Neural progenitor cell (in vitro differentiated cells): Measurements from ENCODE around the gene RPF1.

Experiments
- EZH2 ChIP-seq: fragments of 200-600 bp; sonication (generic); IDR thresholded peaks from 2 replicates; pipeline ENCODE4 v1.6.1; 2017; ENCODE audit warnings: antibody characterized with exemption, mild to moderate bottlenecking, moderate library complexity
- TF ChIP-seq, protein P1 (sequence below): fragments of 200-600 bp; sonication (generic); IDR thresholded peaks from 2 replicates; pipeline ENCODE4 v1.5.1; 2017; ENCODE audit warnings: antibody characterized with exemption, mild to moderate bottlenecking

DNA sequence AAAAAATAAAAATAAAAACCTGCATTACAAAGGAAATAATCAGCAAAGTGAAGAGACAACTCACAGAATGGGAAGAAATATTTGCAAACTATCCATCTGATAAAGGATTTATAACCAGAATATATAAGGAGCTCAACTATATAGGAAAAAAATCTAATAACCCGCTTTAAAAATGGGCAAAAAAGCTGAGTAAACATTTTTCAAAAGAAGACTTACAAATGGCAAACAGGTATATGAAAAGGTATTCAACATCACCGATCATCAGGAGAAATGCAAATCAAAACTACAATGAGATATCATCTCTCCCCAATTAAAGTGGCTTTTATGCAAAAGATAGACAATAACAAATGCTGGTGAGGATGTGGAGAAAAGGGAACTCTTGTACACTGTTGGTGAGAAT lies 31.1 kb downstream of the RPF1 start:
- TF ChIP-seq, protein P1, sequence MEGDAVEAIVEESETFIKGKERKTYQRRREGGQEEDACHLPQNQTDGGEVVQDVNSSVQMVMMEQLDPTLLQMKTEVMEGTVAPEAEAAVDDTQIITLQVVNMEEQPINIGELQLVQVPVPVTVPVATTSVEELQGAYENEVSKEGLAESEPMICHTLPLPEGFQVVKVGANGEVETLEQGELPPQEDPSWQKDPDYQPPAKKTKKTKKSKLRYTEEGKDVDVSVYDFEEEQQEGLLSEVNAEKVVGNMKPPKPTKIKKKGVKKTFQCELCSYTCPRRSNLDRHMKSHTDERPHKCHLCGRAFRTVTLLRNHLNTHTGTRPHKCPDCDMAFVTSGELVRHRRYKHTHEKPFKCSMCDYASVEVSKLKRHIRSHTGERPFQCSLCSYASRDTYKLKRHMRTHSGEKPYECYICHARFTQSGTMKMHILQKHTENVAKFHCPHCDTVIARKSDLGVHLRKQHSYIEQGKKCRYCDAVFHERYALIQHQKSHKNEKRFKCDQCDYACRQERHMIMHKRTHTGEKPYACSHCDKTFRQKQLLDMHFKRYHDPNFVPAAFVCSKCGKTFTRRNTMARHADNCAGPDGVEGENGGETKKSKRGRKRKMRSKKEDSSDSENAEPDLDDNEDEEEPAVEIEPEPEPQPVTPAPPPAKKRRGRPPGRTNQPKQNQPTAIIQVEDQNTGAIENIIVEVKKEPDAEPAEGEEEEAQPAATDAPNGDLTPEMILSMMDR = no peak
- no peak for TF ChIP-seq EZH2
